Right forelimb (tissue), 1 donor: ENCODE results near the gene SLC2A6.
"Not testable (repeated sequence)": the region's sequence is repeated elsewhere in the genome, so short reads cannot be mapped to it uniquely, and the experiment has no call there.

Experiments used
- DNase-seq: peaks from one replicate; pipeline ENCODE4 v3.0.0-alpha.2; 2018

Gene SLC2A6

GRCh38 chr9:133459476-133460404 is 19.2 kb downstream of the SLC2A6 start, which contains the start of gene CACFD1:
Gene CACFD1, plus strand, starts transcription at chr9:133459978. Its CDS starts 89 bp downstream, at chr9:133460067.
- peak; percentile 94 for DNase-seq

GRCh38 chr9:133458643-133459312 is 20.1 kb downstream of the SLC2A6 start:
- DNase-seq = no peak

GRCh38 chr9:133457748-133458147 is 21.2 kb downstream of the SLC2A6 start:
- no peak for DNase-seq

- DNase-seq = no peak
Observed at GRCh38 chr9:133457233-133457632, 21.7 kb downstream of the SLC2A6 start.

GRCh38 chr9:133456409-133456808 is 22.5 kb downstream of the SLC2A6 start:
- DNase-seq = no peak

- no peak for DNase-seq
Observed at GRCh38 chr9:133455936-133456335, 23.0 kb downstream of the SLC2A6 start.

GRCh38 chr9:133454943-133455673 is 23.8 kb downstream of the SLC2A6 start:
- no peak for DNase-seq

GRCh38 chr9:133454325-133454724 is 24.6 kb downstream of the SLC2A6 start:
- no peak for DNase-seq

GRCh38 chr9:133453651-133454050 is 25.2 kb downstream of the SLC2A6 start:
- DNase-seq = no peak

- DNase-seq = no peak
Observed at GRCh38 chr9:133452562-133452961, 26.3 kb downstream of the SLC2A6 start.

GRCh38 chr9:133451865-133452264 is 27.0 kb downstream of the SLC2A6 start:
- DNase-seq = not testable (repeated sequence)

GRCh38 chr9:133449760-133450159 is 29.1 kb downstream of the SLC2A6 start:
- DNase-seq = no peak

GRCh38 chr9:133448487-133448972 is 30.4 kb downstream of the SLC2A6 start:
- no peak for DNase-seq

- no peak for DNase-seq
Observed at GRCh38 chr9:133445293-133445969, 33.5 kb downstream of the SLC2A6 start.

- DNase-seq = no peak
Observed at GRCh38 chr9:133443982-133444381, 34.9 kb downstream of the SLC2A6 start.

- no peak for DNase-seq
Observed at GRCh38 chr9:133443248-133443647, 35.7 kb downstream of the SLC2A6 start.

- DNase-seq = no peak
Observed at GRCh38 chr9:133441571-133441970, 37.3 kb downstream of the SLC2A6 start.

GRCh38 chr9:133440874-133441273 is 38.0 kb downstream of the SLC2A6 start:
- DNase-seq = no peak

GRCh38 chr9:133439337-133439736 is 39.6 kb downstream of the SLC2A6 start:
- no peak for DNase-seq

GRCh38 chr9:133437753-133438531 is 41.0 kb downstream of the SLC2A6 start:
- no peak for DNase-seq

GRCh38 chr9:133436681-133437080 is 42.2 kb downstream of the SLC2A6 start:
- DNase-seq = no peak
